GM12878 (cell line): ENCODE data around the gene PID1.

Source experiments
- ATF3 ChIP-seq: IDR thresholded peaks from 2 replicates; pipeline ENCODE4 v1.6.1; 2011; ENCODE audit warnings: low read depth, mild to moderate bottlenecking, low read length, moderate library complexity, borderline replicate concordance; ENCODE audit errors: extremely low read depth
- CTCF ChIP-seq, 3 experiments: IDR thresholded peaks in 2 of 3; conservative IDR thresholded peaks in 1 of 3; 2 replicates each; pipeline ENCODE4 v1.5.1; 2011; ENCODE audit warnings: low read depth in 3 of 3, low read length in 3 of 3, mild to moderate bottlenecking in 3 of 3, control low read depth in 2 of 3, moderate library complexity in 2 of 3, inconsistent platforms in 1 of 3, mixed read lengths in 1 of 3; ENCODE audit not compliant: control insufficient read depth in 2 of 3, insufficient read depth in 1 of 3; ENCODE audit errors: extremely low read depth in 1 of 3
- JUND ChIP-seq: IDR thresholded peaks from 2 replicates; pipeline ENCODE4 v1.6.1; 2012; ENCODE audit warnings: low read depth, mild to moderate bottlenecking, low read length, improper control_type of control experiment, moderate library complexity
- NFIC ChIP-seq: IDR thresholded peaks from 2 replicates; pipeline ENCODE4 v1.6.1; 2012; ENCODE audit warnings: low read depth, mild to moderate bottlenecking, inconsistent platforms, low read length, moderate library complexity
- POLR2AphosphoS5 ChIP-seq: IDR thresholded peaks from 2 replicates; pipeline ENCODE4 v1.6.1; 2011; ENCODE audit warnings: mild to moderate bottlenecking, low read length, inconsistent platforms
- RELA ChIP-seq: fragments of 450-650 bp; IDR thresholded peaks from 2 replicates; pipeline ENCODE4 v1.8.0; 2014; ENCODE audit warnings: borderline replicate concordance; ENCODE audit not compliant: partially characterized antibody
- SIN3A ChIP-seq: IDR thresholded peaks from 2 replicates; pipeline ENCODE4 v1.6.1; 2012; ENCODE audit warnings: low read depth, low read length, improper control_type of control experiment
- ZBTB33 ChIP-seq: fragments of 450-650 bp; IDR thresholded peaks from 2 replicates; pipeline ENCODE4 v1.6.1; 2017; ENCODE audit warnings: mild to moderate bottlenecking
- TF ChIP-seq, protein P1 (sequence below): fragments of 450-650 bp; IDR thresholded peaks from 2 replicates; pipeline ENCODE4 v1.6.1; 2017; ENCODE audit warnings: mild to moderate bottlenecking, moderate library complexity
- TF ChIP-seq, protein P2 (sequence below): fragments of 150-350 bp; IDR thresholded peaks from 2 replicates; pipeline ENCODE4 v1.6.1; 2016; ENCODE audit warnings: low read depth, low read length

- TF ChIP-seq NFIC (no peak), CTCF (IDR thresholded peaks at IDR 0.05 in 2 of 3, conservative IDR thresholded peaks at IDR 0.05 in 1 of 3; ENCODE audit: control insufficient read depth in 2 of 3, extremely low read depth in 1 of 3, insufficient read depth in 1 of 3, low read depth in 3 of 3, low read length in 3 of 3) (no peak), ZBTB33 (no peak), ATF3 (no peak), RELA (no peak), JUND (no peak), POLR2AphosphoS5 (no peak), SIN3A (no peak)
- TF ChIP-seq, protein P1, sequence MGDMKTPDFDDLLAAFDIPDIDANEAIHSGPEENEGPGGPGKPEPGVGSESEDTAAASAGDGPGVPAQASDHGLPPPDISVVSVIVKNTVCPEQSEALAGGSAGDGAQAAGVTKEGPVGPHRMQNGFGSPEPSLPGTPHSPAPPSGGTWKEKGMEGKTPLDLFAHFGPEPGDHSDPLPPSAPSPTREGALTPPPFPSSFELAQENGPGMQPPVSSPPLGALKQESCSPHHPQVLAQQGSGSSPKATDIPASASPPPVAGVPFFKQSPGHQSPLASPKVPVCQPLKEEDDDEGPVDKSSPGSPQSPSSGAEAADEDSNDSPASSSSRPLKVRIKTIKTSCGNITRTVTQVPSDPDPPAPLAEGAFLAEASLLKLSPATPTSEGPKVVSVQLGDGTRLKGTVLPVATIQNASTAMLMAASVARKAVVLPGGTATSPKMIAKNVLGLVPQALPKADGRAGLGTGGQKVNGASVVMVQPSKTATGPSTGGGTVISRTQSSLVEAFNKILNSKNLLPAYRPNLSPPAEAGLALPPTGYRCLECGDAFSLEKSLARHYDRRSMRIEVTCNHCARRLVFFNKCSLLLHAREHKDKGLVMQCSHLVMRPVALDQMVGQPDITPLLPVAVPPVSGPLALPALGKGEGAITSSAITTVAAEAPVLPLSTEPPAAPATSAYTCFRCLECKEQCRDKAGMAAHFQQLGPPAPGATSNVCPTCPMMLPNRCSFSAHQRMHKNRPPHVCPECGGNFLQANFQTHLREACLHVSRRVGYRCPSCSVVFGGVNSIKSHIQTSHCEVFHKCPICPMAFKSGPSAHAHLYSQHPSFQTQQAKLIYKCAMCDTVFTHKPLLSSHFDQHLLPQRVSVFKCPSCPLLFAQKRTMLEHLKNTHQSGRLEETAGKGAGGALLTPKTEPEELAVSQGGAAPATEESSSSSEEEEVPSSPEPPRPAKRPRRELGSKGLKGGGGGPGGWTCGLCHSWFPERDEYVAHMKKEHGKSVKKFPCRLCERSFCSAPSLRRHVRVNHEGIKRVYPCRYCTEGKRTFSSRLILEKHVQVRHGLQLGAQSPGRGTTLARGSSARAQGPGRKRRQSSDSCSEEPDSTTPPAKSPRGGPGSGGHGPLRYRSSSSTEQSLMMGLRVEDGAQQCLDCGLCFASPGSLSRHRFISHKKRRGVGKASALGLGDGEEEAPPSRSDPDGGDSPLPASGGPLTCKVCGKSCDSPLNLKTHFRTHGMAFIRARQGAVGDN, result no peak
- TF ChIP-seq, protein P2, sequence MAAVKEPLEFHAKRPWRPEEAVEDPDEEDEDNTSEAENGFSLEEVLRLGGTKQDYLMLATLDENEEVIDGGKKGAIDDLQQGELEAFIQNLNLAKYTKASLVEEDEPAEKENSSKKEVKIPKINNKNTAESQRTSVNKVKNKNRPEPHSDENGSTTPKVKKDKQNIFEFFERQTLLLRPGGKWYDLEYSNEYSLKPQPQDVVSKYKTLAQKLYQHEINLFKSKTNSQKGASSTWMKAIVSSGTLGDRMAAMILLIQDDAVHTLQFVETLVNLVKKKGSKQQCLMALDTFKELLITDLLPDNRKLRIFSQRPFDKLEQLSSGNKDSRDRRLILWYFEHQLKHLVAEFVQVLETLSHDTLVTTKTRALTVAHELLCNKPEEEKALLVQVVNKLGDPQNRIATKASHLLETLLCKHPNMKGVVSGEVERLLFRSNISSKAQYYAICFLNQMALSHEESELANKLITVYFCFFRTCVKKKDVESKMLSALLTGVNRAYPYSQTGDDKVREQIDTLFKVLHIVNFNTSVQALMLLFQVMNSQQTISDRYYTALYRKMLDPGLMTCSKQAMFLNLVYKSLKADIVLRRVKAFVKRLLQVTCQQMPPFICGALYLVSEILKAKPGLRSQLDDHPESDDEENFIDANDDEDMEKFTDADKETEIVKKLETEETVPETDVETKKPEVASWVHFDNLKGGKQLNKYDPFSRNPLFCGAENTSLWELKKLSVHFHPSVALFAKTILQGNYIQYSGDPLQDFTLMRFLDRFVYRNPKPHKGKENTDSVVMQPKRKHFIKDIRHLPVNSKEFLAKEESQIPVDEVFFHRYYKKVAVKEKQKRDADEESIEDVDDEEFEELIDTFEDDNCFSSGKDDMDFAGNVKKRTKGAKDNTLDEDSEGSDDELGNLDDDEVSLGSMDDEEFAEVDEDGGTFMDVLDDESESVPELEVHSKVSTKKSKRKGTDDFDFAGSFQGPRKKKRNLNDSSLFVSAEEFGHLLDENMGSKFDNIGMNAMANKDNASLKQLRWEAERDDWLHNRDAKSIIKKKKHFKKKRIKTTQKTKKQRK, result no peak
These were observed 287.4 kb downstream of the PID1 start for GRCh38 chr2:228983700-228984099.
